Tibial artery (tissue), 4 donors: ENCODE results near the gene SLC7A14.

Source experiments
- DNase-seq, 2 donors: peaks; one replicate each; pipeline ENCODE4 v3.0.0-alpha.2; 2019
- H3K27ac ChIP-seq, 2 donors: fragments of 200-600 bp; sonication (generic) in 1 of 2; 1 replicate in 1 of 2; 2 replicates in 1 of 2; pipeline ENCODE4 v1.5.1; 2018 to 2019; ENCODE audit warnings: mild to moderate bottlenecking in 1 of 2
- H3K27me3 ChIP-seq, 2 donors: fragments of 200-600 bp; sonication (generic) in 1 of 2; one replicate each; pipeline versions ENCODE4 v1.5.1 to v1.6.0; 2016 to 2019
- H3K36me3 ChIP-seq, 3 donors: fragments of 200-600 bp; sonication (generic) in 2 of 3; one replicate each; pipeline ENCODE4 v1.5.1; 2016 to 2019; ENCODE audit warnings: mild to moderate bottlenecking in 2 of 3
- H3K4me1 ChIP-seq, 4 donors: fragments of 200-600 bp; sonication (generic) in 2 of 4; 1 replicate in 3 of 4; 2 replicates in 1 of 4; pipeline ENCODE4 v1.5.1; 2016 to 2019
- H3K4me3 ChIP-seq, 2 donors: fragments of 200-600 bp; sonication (generic) in 1 of 2; 1 replicate in 1 of 2; 2 replicates in 1 of 2; pipeline ENCODE4 v1.5.1; 2018 to 2019; ENCODE audit warnings: mild to moderate bottlenecking in 2 of 2
- H3K9me3 ChIP-seq, 3 donors: fragments of 200-600 bp; sonication (generic) in 1 of 3; one replicate each; pipeline ENCODE4 v1.5.1; 2016 to 2019
- CTCF ChIP-seq, 2 experiments: fragments of 200-600 bp in 1 of 2; fragments of 450-650 bp in 1 of 2; IDR thresholded peaks; one replicate each; pipeline ENCODE4 v1.5.1; 2017 to 2019; ENCODE audit warnings: antibody characterized with exemption in 2 of 2, mild to moderate bottlenecking in 1 of 2, moderate library complexity in 1 of 2
- intact Hi-C: fragments of 100-400 bp; cut with DNase I; formaldehyde crosslinking; loops from one replicate; pipeline ENCODE4 v1.15.0; 2023; ENCODE audit warnings: low total_unique reads

SLC7A14 gene

GRCh38 chr3:170470063-170471016, 115.5 kb downstream of the SLC7A14 start:
- Histone ChIP-seq H3K4me1 (no peaks in the 10 kb centered on the region), H3K9me3 (no peaks in the 10 kb centered on the region), H3K4me3 (no peak overlapping the region), H3K27me3 (peaks cover 0 to 4% of the 10 kb centered on the region in 2 donors), H3K27ac (no peak overlapping the region), H3K36me3 (no peaks in the 10 kb centered on the region)
- TF ChIP-seq CTCF (IDR thresholded peaks at IDR 0.05) = no peak
- intact Hi-C loops = no loop called here
- no peak for DNase-seq

- intact Hi-C loops = no loop called here
- Histone ChIP-seq H3K36me3 (no peaks in the 10 kb centered on the region), H3K4me3 (no peak overlapping the region), H3K4me1 (no peaks in the 10 kb centered on the region), H3K9me3 (no peaks in the 10 kb centered on the region), H3K27me3 (peaks cover 0 to 3% of the 10 kb centered on the region in 2 donors), H3K27ac (no peak overlapping the region)
- no peak for DNase-seq
- TF ChIP-seq CTCF (IDR thresholded peaks at IDR 0.05) = no peak
Measured at GRCh38 chr3:170469151-170470062, 116.5 kb downstream of the SLC7A14 start.

- DNase-seq = no peak
- no peaks in the 10 kb centered on the region for H3K9me3 ChIP-seq
- H3K27me3 ChIP-seq = no peaks in the 10 kb centered on the region
- H3K27ac ChIP-seq = no peak overlapping the region
- no peak overlapping the region for H3K4me3 ChIP-seq
- no peaks in the 10 kb centered on the region for H3K36me3 ChIP-seq
- intact Hi-C loops = no loop called here
- no peaks in the 10 kb centered on the region for H3K4me1 ChIP-seq
- TF ChIP-seq CTCF (IDR thresholded peaks at IDR 0.05) = no peak
Measured at GRCh38 chr3:170467571-170468147, 118.2 kb downstream of the SLC7A14 start.

GRCh38 chr3:170467007-170467406, 118.9 kb downstream of the SLC7A14 start:
- no peak for TF ChIP-seq CTCF (IDR thresholded peaks at IDR 0.05)
- no peaks in the 10 kb centered on the region for H3K9me3 ChIP-seq

GRCh38 chr3:170465955-170466354, 119.9 kb downstream of the SLC7A14 start:
- intact Hi-C loops = no loop called here
- Histone ChIP-seq H3K9me3 (no peaks in the 10 kb centered on the region), H3K27ac (no peak overlapping the region), H3K4me1 (no peaks in the 10 kb centered on the region), H3K4me3 (no peak overlapping the region), H3K36me3 (no peaks in the 10 kb centered on the region), H3K27me3 (no peaks in the 10 kb centered on the region)
- no peak for TF ChIP-seq CTCF (IDR thresholded peaks at IDR 0.05)
- no peak for DNase-seq

More at GRCh38 chr3:170467007-170467406, 118.9 kb downstream of the SLC7A14 start:
- H3K36me3 ChIP-seq = no peaks in the 10 kb centered on the region
- no peak overlapping the region for H3K27ac ChIP-seq
- no peaks in the 10 kb centered on the region for H3K4me1 ChIP-seq
- no peak for DNase-seq
- no peak overlapping the region for H3K4me3 ChIP-seq
- H3K27me3 ChIP-seq = no peaks in the 10 kb centered on the region
- intact Hi-C loops = no loop called here
